ENCODE measurements around the gene PCSK5.

PCSK5 gene

DNA sequence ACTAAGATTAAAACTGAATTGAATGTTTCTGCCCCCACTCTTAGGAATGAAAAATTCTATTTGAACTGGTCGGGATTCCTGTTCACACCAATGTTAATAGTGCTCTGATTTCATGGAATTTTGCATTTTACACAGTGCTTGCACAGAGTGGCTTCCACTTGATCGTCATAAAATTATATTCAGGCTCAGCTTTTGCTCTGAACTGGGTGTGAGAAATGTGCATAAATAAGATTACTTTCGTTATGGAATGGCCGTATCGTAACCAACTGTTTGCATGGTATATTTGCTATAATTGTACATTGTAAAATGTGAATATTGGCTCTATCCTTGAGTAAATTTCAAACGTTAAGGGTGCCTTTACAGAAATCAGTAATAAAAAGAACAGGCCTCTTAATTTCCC lies 262.9 kb downstream of the PCSK5 start:
- no peak for DNase-seq

GRCh38 chr9:76153902-76154629 lies 263.6 kb downstream of the PCSK5 start:
- DNase-seq = no peak

DNA sequence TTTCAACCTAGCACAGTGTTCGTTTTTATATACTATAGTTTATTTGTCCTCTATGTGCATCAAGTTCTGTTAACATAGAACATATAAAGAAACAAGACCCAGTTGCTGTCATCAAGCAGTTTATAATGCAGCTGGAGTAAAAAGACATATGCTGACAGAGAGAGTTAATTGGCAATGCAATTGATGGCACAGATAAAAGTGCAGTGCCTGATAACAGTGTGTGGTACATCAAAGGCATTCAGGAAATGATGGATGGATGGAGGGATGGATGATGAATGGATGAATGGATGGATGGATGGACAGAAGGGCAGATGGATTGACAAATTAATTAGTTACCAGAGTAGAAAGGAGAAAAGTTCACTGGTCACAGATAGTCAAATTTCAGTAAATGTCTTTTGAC lies 264.9 kb downstream of the PCSK5 start:
- no peak for DNase-seq

GRCh38 chr9:76158713-76159112 lies 268.2 kb downstream of the PCSK5 start:
- no peak for DNase-seq

DNA sequence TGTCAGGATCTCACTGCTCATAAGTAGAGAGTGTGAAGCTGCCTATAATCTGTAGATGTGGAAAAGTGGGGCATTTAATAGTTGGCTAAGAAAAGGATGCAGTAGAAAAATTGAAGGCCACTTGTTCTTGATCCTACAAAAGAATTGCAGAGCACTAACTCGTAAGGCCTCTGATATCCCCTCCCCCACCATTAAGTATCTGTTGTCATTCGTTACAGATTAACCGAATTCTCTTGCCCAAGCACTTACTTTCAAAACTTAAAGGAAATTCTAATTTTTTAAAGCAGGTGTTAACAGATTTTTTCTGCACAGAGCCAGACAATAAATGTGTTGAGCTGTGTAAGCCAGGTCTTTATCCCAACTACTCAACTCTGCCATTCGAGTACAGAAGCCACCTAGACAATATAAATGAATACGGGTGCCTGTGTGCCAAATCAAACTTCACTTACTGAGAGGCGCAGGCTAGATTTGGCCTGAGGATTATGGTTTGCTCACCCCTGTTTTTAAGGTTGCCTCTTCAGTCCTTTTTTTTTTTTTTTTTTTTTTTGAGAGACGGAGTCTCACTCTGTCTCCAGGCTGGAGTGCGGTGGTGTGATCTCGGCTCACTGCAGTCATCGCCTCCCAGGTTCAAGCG lies 268.9 kb downstream of the PCSK5 start:
- no peak for DNase-seq

DNA sequence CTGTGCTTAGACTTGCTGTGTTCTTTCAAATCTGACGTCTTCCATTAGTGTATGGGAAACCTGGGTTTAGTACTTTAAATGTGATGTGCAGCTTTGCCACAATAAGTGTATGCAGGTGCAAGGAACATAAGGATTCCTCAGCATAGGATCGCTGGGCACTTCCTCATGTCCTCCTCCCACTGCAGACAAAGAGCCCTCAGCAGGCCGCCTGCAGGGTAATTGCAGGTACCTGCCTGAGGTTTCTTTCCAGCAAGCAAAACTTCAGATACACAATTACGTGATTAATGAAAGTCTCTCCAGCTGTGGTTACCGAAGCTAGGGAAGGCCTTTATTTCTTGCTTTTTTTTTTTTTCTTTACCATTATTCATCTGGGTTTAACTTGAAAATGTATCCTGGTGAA lies 270.6 kb downstream of the PCSK5 start:
- no peak for DNase-seq

GRCh38 chr9:76161541-76161940 lies 271.1 kb downstream of the PCSK5 start:
- DNase-seq = no peak

DNA sequence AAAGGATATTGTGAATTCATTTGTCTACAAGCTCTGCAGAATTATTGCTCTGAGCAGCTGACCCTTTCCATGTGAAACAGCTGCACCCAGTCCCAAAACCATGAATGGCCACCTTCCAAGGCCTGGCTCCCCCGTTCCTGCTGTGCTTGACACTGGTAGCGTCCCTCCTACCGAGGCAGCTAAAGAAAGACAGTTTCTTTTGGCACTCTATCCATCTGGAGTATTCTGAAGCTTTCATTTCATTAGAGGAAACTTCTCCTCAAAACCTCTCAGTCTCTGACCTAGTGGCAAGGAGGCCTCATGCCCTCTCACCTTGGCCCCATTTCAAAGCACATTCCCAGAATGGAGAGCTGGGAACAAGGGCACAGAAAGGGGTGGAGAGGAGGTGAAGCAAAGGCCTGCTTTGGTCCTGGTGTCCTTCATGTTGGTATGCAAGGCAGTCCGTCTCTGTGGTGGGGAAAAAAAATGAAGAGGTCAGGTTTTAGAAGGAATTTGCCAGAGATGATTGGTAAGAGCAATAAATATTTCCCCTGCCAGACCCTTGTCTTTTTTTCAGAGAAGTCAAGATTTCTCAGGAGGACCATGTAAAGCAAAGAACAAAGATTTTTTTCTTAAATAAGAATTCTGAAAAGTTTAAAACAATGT lies 271.7 kb downstream of the PCSK5 start:
- no peak for DNase-seq

GRCh38 chr9:76162751-76163500 lies 272.5 kb downstream of the PCSK5 start:
- no peak for DNase-seq

DNA sequence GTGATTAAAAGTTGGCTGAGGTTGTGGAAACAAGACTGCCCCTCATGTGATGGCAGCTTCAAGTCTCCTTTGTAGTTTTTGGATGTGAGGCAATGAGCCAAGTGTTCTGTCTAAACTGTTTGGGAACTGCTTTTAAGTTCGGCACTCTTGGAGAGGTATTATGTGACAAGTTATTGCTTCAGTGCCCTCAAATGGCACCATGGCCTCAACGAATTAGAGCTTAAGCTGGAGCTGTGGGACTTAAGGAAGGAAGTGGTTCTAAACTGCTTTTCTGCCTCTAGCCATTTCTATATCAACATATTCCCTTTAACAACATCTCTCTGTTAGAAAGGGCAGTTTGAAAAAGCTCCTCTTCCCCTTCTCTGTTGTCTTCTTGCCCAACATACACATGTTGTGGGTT lies 276.1 kb downstream of the PCSK5 start:
- DNase-seq = no peak

- no peak for DNase-seq
Observed at GRCh38 chr9:76176171-76176570, 285.7 kb downstream of the PCSK5 start.

- no peak for DNase-seq
Observed at GRCh38 chr9:76177931-76178330, 287.5 kb downstream of the PCSK5 start.

DNA sequence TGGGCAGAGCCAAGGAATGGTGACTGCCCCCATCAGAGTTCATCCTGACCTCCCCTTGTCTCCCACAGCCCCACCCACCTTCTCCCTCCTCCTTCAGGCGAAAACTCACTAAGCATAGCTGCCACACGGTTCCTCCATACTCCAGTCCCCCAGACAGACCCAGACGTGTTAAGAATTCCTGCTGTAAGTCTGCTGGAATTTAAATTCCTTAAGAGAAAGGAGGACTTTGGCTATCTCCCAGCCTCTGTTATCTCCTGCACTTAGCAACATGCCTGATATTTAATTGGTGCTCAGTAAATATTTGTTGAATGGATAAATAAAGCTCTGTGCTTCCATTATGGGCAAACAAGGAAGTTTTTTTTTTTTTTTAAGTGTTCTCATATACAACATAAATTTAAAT lies 290.1 kb downstream of the PCSK5 start:
- DNase-seq = no peak

GRCh38 chr9:76181020-76181641 lies 290.7 kb downstream of the PCSK5 start:
- DNase-seq = peak in 1 of 5 experiments; percentile 19

DNA sequence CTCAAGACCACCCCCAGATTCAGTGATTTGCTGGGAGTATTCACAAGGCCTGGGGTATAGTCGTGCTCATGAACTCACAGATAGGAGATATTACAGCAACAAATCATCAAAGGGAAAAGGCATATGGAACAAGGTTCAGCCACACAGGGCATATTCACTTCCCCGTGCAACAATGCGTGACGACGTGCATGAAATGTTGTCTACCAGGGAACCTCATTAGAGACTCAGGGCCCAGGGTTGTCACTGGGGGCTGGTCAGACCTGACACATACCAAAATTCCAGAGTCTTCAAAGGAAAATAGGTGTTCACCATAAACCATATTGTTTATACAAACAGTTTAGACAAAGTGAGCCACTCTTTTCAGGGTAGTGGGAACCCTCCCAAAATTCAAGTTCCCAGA lies 291.3 kb downstream of the PCSK5 start:
- no peak for DNase-seq

- DNase-seq = no peak
Observed at GRCh38 chr9:76185432-76185831, 295.0 kb downstream of the PCSK5 start.

DNA sequence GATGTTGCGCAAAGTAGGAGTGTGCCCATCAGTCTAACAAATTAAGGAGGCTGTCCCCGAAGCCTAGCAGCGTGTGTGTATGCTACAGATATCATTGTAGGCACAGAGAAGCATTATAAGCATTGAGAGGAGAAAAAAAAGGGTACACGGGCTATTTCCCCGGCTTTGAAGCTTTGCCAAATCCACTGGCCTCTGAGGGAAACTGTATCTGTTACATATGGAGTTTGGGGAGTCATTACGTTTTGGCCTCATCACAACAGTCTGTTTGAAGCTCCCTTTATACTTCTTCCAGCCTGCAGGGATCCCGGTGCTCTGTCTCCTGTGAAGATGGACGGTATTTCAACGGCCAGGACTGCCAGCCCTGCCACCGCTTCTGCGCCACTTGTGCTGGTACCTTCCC lies 297.8 kb downstream of the PCSK5 start:
- DNase-seq = no peak

DNA sequence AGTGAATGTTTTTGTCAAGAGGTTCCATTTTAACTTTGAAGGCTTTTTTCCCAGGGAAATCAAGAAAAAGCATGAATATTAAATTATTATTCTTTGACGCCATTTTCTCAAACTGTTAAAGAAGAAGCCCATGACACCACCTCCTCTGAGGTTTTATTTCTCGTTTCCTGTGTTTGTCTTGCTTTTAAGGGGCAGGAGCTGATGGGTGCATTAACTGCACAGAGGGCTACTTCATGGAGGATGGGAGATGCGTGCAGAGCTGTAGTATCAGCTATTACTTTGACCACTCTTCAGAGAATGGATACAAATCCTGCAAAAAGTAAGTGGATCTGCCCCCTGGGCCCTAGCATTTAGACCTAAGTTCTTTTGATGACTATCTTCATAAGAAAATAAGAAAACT lies 298.4 kb downstream of the PCSK5 start:
- no peak for DNase-seq

DNA sequence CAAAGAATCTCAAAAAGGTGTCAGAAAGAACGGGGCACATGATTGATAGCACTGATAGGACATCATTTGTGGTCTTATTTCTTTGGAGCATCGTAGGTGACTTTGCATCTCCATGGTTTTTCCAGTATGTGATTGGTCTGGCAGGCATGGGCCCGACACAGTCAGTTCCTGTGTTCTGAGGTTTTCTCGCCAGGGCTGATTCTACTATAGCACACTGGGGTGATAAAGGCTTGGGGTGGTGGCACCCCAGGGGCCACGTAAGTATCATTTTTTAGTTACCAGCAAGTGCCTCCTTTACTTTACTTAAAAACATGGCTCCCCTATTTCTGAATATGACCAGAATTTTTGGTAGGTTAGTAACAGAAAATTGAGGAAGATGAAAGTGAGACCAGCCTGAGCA lies 301.0 kb downstream of the PCSK5 start:
- no peak for DNase-seq

DNA sequence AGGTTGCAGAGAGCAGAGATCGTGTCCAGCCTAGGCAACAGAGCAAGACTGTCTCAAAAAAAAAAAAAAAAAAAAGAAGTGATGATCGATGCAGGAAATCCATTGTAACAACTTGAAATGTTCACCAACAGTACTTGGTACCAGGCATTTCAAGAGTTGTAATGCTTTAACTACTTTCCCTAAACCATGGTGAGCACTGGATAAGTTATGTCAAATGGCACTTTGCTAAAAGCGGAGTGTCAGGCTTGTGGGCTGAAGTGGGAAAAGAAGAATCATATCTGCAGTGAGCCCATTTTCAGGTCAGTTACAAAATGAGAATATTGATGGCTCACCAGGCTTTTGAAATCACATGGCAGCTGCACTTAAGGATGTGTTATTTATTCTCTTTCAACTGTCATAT lies 301.5 kb downstream of the PCSK5 start:
- no peak for DNase-seq

DNA sequence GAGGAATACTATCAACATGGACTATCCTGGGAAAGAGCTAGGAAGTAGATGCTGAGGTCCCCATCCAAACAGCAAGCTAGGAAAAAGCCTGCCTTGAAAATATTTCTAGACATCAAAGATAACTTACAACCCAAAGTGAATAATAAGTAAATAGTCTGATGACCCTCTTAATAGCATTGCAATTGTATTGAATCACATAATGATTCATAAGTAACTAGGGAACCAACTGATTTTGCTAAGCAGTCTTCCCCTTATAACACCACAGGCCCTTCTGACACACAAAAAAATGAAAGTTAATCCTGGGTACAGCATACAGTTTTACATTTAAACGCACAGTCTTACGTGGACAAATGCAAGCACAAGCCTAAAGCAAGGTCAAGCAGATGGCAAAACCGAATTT lies 304.4 kb downstream of the PCSK5 start:
- DNase-seq = no peak

DNA sequence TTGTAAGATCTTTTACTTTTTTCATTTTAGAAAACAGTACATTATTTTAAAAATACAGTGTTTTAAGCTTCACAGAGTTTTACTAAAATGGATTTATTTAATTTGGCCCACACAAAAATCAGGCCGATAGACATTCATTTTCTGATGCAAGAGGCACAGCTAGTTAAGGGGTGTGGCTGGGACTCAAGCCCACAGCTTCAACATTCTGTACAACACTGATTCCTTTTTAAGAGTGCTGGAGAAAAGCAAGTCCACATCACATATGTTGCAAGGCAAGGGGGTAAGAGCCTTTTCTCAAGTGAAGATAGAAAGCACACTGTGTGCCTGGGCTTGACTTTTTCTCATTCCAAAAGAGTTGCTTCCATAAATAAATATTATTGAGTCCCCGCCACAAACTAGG lies 307.9 kb downstream of the PCSK5 start:
- DNase-seq = no peak

DNA sequence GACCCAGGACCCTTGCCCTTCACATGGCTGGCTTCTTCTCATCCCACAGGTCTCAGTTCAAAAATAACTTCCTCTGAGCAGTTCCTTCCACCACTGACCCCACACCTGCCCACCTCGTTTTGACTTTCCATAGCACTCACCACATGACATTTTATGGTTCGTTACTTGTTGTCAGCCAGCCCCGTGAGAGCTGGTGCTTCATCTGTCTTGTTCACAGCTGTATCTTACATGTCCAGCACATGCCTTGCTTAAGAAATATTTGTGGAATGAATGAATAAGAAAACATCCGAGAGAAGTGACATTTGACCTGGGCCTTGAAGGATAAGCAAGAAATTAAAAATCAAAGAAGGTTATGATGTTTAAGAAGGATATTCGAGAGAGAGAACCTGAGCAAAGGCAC lies 309.8 kb downstream of the PCSK5 start:
- DNase-seq = no peak

All from T-helper 2 cell (primary cell).